A549 (cell line): ENCODE results near the gene LBHD1. TPM values are rescaled to one million over a fixed set of nuclear protein-coding genes. Genes with fewer than 3 reads are reported as not detected.

Experiments used
- ATAC-seq, 2 experiments: fragments of 200-7000 bp in 1 of 2; fragments of >200 bp in 1 of 2; cut with Nextera tagmentation in 1 of 2; cut with Tn5 transposase in 1 of 2; 3 replicates each; pipeline versions ENCODE4 v1.8.0 to v1.9.1; 2018 to 2020; ENCODE audit warnings: mild to moderate bottlenecking in 1 of 2, moderate library complexity in 1 of 2
- CTCF ChIA-PET: fragments of 300-600 bp; sonication (Branson Sonifier 250); formaldehyde crosslinking; extraction: SDS; loops from one replicate; lab custom pipeline; 2021; ENCODE audit warnings: antibody characterized with exemption, inconsistent platforms; lab: Yijun Ruan, JAX
- POLR2A ChIA-PET: fragments of 350-600 bp; formaldehyde crosslinking; extraction: SDS; loops from one replicate; lab custom pipeline; 2021; ENCODE audit warnings: antibody characterized with exemption, inconsistent platforms; lab: Yijun Ruan, JAX
- DNase-seq, 2 experiments: peaks; one replicate each; pipeline versions ENCODE4 v3.0.0 to v3.0.0-alpha.2; 2011 to 2016; ENCODE audit warnings: low read depth in 1 of 2, low spot score in 1 of 2
- FAIRE-seq: peaks from 2 replicates; lab custom pipeline; 2011; peaks lifted over from hg19 to GRCh38; lab: Jason Lieb, UNC
- H3K27ac ChIP-seq, 2 experiments: fragments of >200 bp; sonication (Bioruptor Twin); formaldehyde crosslinking; 3 replicates each; pipeline ENCODE4 v1.5.1; 2016 to 2017
- H3K4me1 ChIP-seq: fragments of >200 bp; sonication (Bioruptor Twin); formaldehyde crosslinking; 3 replicates; pipeline ENCODE4 v1.6.1; 2016
- H3K4me2 ChIP-seq: fragments of >200 bp; sonication (Bioruptor Twin); formaldehyde crosslinking; 3 replicates; pipeline ENCODE4 v1.6.1; 2016
- H3K4me3 ChIP-seq: fragments of >200 bp; sonication (Bioruptor Twin); formaldehyde crosslinking; 3 replicates; pipeline ENCODE4 v1.5.1; 2016
- H3K9me3 ChIP-seq: fragments of >200 bp; sonication (Bioruptor Twin); formaldehyde crosslinking; 3 replicates; pipeline ENCODE4 v1.6.1; 2016
- BHLHE40 ChIP-seq: IDR thresholded peaks from 2 replicates; pipeline ENCODE4 v1.6.1; 2012; ENCODE audit warnings: low read depth, low read length, inconsistent platforms
- CEBPB ChIP-seq, 2 experiments: fragments of >200 bp in 1 of 2; sonication (Bioruptor Twin) in 1 of 2; formaldehyde crosslinking in 1 of 2; IDR thresholded peaks; 2 replicates each; pipeline ENCODE4 v1.6.1; 2012 to 2016
- CHD2 ChIP-seq: fragments of 150-350 bp; IDR thresholded peaks from 2 replicates; pipeline ENCODE4 v1.6.1; 2014; ENCODE audit warnings: low read length; ENCODE audit not compliant: partially characterized antibody
- CHD4 ChIP-seq: fragments of 200-600 bp; sonication (generic); IDR thresholded peaks from 2 replicates; pipeline ENCODE4 v1.6.1; 2016; ENCODE audit warnings: antibody characterized with exemption, mild to moderate bottlenecking, borderline replicate concordance
- E2F6 ChIP-seq: IDR thresholded peaks from 2 replicates; pipeline ENCODE4 v1.6.1; 2012; ENCODE audit warnings: low read depth, borderline replicate concordance
- EHMT2 ChIP-seq: fragments of 200-600 bp; sonication (generic); IDR thresholded peaks from 2 replicates; pipeline ENCODE4 v1.6.1; 2016; ENCODE audit warnings: antibody characterized with exemption, low read depth, mild to moderate bottlenecking, moderate library complexity
- ESRRA ChIP-seq: fragments of 150-350 bp; IDR thresholded peaks from 2 replicates; pipeline ENCODE4 v1.6.1; 2014; ENCODE audit warnings: mild to moderate bottlenecking, low read length, borderline replicate concordance
- FOXS1 ChIP-seq: fragments of 250-450 bp; sonication (Bioruptor Pico); IDR thresholded peaks from 2 replicates; pipeline ENCODE4 v1.5.0; 2020; ENCODE audit warnings: mild to moderate bottlenecking, moderate library complexity
- GATA3 ChIP-seq: IDR thresholded peaks from 2 replicates; pipeline ENCODE4 v1.6.1; 2012; ENCODE audit warnings: borderline replicate concordance
- HDAC2 ChIP-seq: fragments of 200-600 bp; sonication (generic); IDR thresholded peaks from 2 replicates; pipeline ENCODE4 v1.6.1; 2016
- HEYL ChIP-seq: fragments of 250-450 bp; sonication (Bioruptor Pico); IDR thresholded peaks from 2 replicates; pipeline ENCODE4 v1.8.0; 2021; ENCODE audit warnings: mild to moderate bottlenecking, moderate library complexity
- HOXB5 ChIP-seq: fragments of 250-450 bp; sonication (Bioruptor Pico); IDR thresholded peaks from 2 replicates; pipeline ENCODE4 v1.5.0; 2020; ENCODE audit warnings: mild to moderate bottlenecking, moderate library complexity
- JUNB ChIP-seq: fragments of >200 bp; sonication (Bioruptor Twin); formaldehyde crosslinking; IDR thresholded peaks from 2 replicates; pipeline ENCODE4 v1.6.1; 2016
- KDM1A ChIP-seq: fragments of 200-600 bp; sonication (generic); IDR thresholded peaks from 2 replicates; pipeline ENCODE4 v1.6.1; 2016; ENCODE audit warnings: low read depth, mild to moderate bottlenecking
- MAZ ChIP-seq: fragments of 150-350 bp; IDR thresholded peaks from 2 replicates; pipeline ENCODE4 v1.6.1; 2014; ENCODE audit warnings: antibody characterized with exemption, low read depth, low read length, borderline replicate concordance
- MYC ChIP-seq: IDR thresholded peaks from 2 replicates; pipeline ENCODE4 v1.6.1; 2012; ENCODE audit warnings: mild to moderate bottlenecking, inconsistent platforms, low read length, improper control_type of control experiment, borderline replicate concordance
- NFE2L2 ChIP-seq: fragments of 150-350 bp; conservative IDR thresholded peaks from 2 replicates; pipeline ENCODE4 v1.6.1; 2014; ENCODE audit warnings: low read length
- NPAS2 ChIP-seq: fragments of 250-450 bp; sonication (Bioruptor Pico); IDR thresholded peaks from 2 replicates; pipeline ENCODE4 v1.8.0; 2022; ENCODE audit warnings: mild to moderate bottlenecking, moderate library complexity, borderline replicate concordance
- PBX3 ChIP-seq: IDR thresholded peaks from 2 replicates; pipeline ENCODE4 v1.6.1; 2012
- PHF8 ChIP-seq: fragments of 200-600 bp; sonication (generic); IDR thresholded peaks from 2 replicates; pipeline ENCODE4 v1.6.1; 2016; ENCODE audit warnings: low read depth, mild to moderate bottlenecking, antibody characterized with exemption, moderate library complexity, borderline replicate concordance
- POLR2A ChIP-seq: IDR thresholded peaks from 2 replicates; pipeline ENCODE4 v1.6.1; 2012; ENCODE audit warnings: mild to moderate bottlenecking, low read length
- POLR2AphosphoS2 ChIP-seq: conservative IDR thresholded peaks from 2 replicates; pipeline ENCODE4 v1.6.1; 2012; ENCODE audit warnings: low read length, improper control_type of control experiment, inconsistent platforms
- RAD21 ChIP-seq, 2 experiments: fragments of >200 bp in 1 of 2; sonication (Bioruptor Twin) in 1 of 2; formaldehyde crosslinking in 1 of 2; IDR thresholded peaks in 1 of 2; conservative IDR thresholded peaks in 1 of 2; 2 replicates in 1 of 2; 3 replicates in 1 of 2; pipeline ENCODE4 v1.6.1; 2012 to 2018; ENCODE audit warnings: inconsistent platforms in 1 of 2
- REST ChIP-seq: fragments of 200-600 bp; sonication (generic); IDR thresholded peaks from 2 replicates; pipeline ENCODE4 v1.6.1; 2016; ENCODE audit warnings: antibody characterized with exemption, mild to moderate bottlenecking, moderate library complexity
- RNF2 ChIP-seq: fragments of 200-600 bp; sonication (generic); IDR thresholded peaks from 2 replicates; pipeline ENCODE4 v1.6.1; 2016; ENCODE audit warnings: low read depth, mild to moderate bottlenecking, antibody characterized with exemption, moderate library complexity, borderline replicate concordance
- SMC3 ChIP-seq: fragments of >200 bp; sonication (Bioruptor Twin); formaldehyde crosslinking; IDR thresholded peaks from 3 replicates; pipeline ENCODE4 v1.6.1; 2018; ENCODE audit warnings: inconsistent platforms
- SREBF2 ChIP-seq: fragments of 450-650 bp; IDR thresholded peaks from 2 replicates; pipeline ENCODE4 v1.6.1; 2014; ENCODE audit warnings: mild to moderate bottlenecking, moderate library complexity
- TP53 ChIP-seq: fragments of 250-450 bp; sonication (Bioruptor Pico); IDR thresholded peaks from 2 replicates; pipeline ENCODE4 v1.5.0; 2021; ENCODE audit warnings: mild to moderate bottlenecking, moderate library complexity
- ZFP36 ChIP-seq: fragments of 450-650 bp; IDR thresholded peaks from 2 replicates; pipeline ENCODE4 v1.6.1; 2014; ENCODE audit warnings: borderline replicate concordance; ENCODE audit not compliant: partially characterized antibody
- ZSCAN20 ChIP-seq: fragments of 250-450 bp; sonication (Bioruptor Pico); IDR thresholded peaks from 2 replicates; pipeline ENCODE4 v1.8.0; 2022; ENCODE audit warnings: mild to moderate bottlenecking, moderate library complexity
- WGBS: methylation state at CpG from one replicate; pipeline ENCODE4 v1.1.6; 2017; ENCODE audit errors: missing lambda C conversion rate; 5-methylcytosine and 5-hydroxymethylcytosine counted together
- polyA plus RNA-seq, 4 experiments: library from polyadenylated mRNA; depleted of rRNA in 3 of 4; stranded (reverse); fragments of >200 nt; fragmentation: RNase III in 1 of 4; extraction: RNeasy Plus Mini Kit Qiagen cat#74134 plus additional on column Dnase treatment in 1 of 4; gene quantifications; 2 replicates in 3 of 4; 3 replicates in 1 of 4; pipeline ENCODE4 v1.2.3, GENCODE V29; 2011 to 2017
- TF ChIP-seq, protein P1 (sequence below): IDR thresholded peaks from 2 replicates; pipeline ENCODE4 v1.6.1; 2012
- TF ChIP-seq, protein P2 (sequence below): fragments of >200 bp; sonication (Bioruptor Twin); formaldehyde crosslinking; IDR thresholded peaks from 3 replicates; pipeline ENCODE4 v1.6.1; 2016
- TF ChIP-seq, protein P3 (sequence below): fragments of 250-450 bp; sonication (Bioruptor Pico); IDR thresholded peaks from 2 replicates; pipeline ENCODE4 v1.5.0; 2021; ENCODE audit warnings: mild to moderate bottlenecking, moderate library complexity, borderline replicate concordance

LBHD1 gene
- polyA plus RNA-seq, 2 of the 4 experiments (the other 2 are of a cell fraction), result 4.1 to 6.8 TPM

GRCh38 chr11:62665075-62665598 is 6.9 kb downstream of the LBHD1 start, which contains the start of the genes C11orf98 and CSKMT:
Gene C11orf98 (minus strand): TSS chr11:62665210. CDS start chr11:62665169, 41 bp downstream.
Gene CSKMT (plus strand): TSS chr11:62665312. CDS start chr11:62665880, 568 bp downstream.
- POLR2A ChIA-PET, result interaction anchor here (0.6 to 5.5 kb wide), 40 partner anchors 9 to 850 kb away, joined by 3 to 91 read pairs (median 6); partner anchors contain the start of genes B3GAT3, EEF1G, EML3 and GANAB
- DNase-seq (peak; percentile 93 to 97), FAIRE-seq (no peak), ATAC-seq (peak; percentile 89 to 92)
- peak within 1 kb of the TSS; percentile 93 to 96 for H3K27ac ChIP-seq
- CTCF ChIA-PET, result interaction anchor here (0.6 to 1.6 kb wide), 12 partner anchors 7 to 272 kb away, joined by 3 to 6 read pairs (median 3); partner anchors contain the start of genes B3GAT3, LBHD1 and ROM1
- H3K4me1 ChIP-seq, result peaks cover 30% of the 10 kb centered on the region
- H3K4me3 ChIP-seq, result peak within 1 kb of the TSS; percentile 79
- peak within 1 kb of the TSS; percentile 78 for H3K4me2 ChIP-seq
- WGBS, result 3% methylated on average over 43 of the region's 47 CpGs
- no peaks in the 10 kb centered on the region for H3K9me3 ChIP-seq
- TF ChIP-seq, protein P1, sequence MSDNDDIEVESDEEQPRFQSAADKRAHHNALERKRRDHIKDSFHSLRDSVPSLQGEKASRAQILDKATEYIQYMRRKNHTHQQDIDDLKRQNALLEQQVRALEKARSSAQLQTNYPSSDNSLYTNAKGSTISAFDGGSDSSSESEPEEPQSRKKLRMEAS, result peak; percentile 56; the same call in 1 of the 2 replicates
- TF ChIP-seq CHD2, result peak; percentile 46
- no peak for TF ChIP-seq ZSCAN20
- no peak for TF ChIP-seq JUNB
- no peak for TF ChIP-seq NFE2L2
- no peak for TF ChIP-seq SREBF2
- TF ChIP-seq, protein P2, sequence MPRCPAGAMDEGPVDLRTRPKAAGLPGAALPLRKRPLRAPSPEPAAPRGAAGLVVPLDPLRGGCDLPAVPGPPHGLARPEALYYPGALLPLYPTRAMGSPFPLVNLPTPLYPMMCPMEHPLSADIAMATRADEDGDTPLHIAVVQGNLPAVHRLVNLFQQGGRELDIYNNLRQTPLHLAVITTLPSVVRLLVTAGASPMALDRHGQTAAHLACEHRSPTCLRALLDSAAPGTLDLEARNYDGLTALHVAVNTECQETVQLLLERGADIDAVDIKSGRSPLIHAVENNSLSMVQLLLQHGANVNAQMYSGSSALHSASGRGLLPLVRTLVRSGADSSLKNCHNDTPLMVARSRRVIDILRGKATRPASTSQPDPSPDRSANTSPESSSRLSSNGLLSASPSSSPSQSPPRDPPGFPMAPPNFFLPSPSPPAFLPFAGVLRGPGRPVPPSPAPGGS, result peak; percentile 100
- TF ChIP-seq HEYL (CRISPR knock-in tag), result no peak
- TF ChIP-seq POLR2AphosphoS2, result peak; percentile 78; the same call in 1 of the 2 replicates
- no peak for TF ChIP-seq CHD4
- peak; percentile 78; the same call in 1 of the 2 replicates for TF ChIP-seq PHF8
- TF ChIP-seq REST, result peak; percentile 24
- TF ChIP-seq PBX3, result peak; percentile 85
- TF ChIP-seq NPAS2 (CRISPR knock-in tag), result no peak
- TF ChIP-seq ZFP36, result no peak
- TF ChIP-seq HOXB5 (CRISPR knock-in tag), result peak; percentile 48; the same call in 1 of the 2 replicates
- no peak for TF ChIP-seq EHMT2
- TF ChIP-seq, protein P3, sequence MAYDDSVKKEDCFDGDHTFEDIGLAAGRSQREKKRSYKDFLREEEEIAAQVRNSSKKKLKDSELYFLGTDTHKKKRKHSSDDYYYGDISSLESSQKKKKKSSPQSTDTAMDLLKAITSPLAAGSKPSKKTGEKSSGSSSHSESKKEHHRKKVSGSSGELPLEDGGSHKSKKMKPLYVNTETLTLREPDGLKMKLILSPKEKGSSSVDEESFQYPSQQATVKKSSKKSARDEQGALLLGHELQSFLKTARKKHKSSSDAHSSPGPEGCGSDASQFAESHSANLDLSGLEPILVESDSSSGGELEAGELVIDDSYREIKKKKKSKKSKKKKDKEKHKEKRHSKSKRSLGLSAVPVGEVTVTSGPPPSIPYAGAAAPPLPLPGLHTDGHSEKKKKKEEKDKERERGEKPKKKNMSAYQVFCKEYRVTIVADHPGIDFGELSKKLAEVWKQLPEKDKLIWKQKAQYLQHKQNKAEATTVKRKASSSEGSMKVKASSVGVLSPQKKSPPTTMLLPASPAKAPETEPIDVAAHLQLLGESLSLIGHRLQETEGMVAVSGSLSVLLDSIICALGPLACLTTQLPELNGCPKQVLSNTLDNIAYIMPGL (CRISPR knock-in tag), result peak; percentile 81; the same call in 1 of the 2 replicates
- TF ChIP-seq HDAC2, result no peak
- no peak for TF ChIP-seq RNF2
- no peak for TF ChIP-seq GATA3
- no peak for TF ChIP-seq RAD21 (conservative IDR thresholded peaks at IDR 0.05 in 1 of 2, IDR thresholded peaks at IDR 0.05 in 1 of 2)
- TF ChIP-seq ESRRA, result no peak
- no peak for TF ChIP-seq KDM1A
- peak; percentile 14; the same call in 1 of the 2 replicates for TF ChIP-seq E2F6
- no peak for TF ChIP-seq BHLHE40
- TF ChIP-seq SMC3, result no peak
- peak; percentile 96 for TF ChIP-seq TP53 (CRISPR knock-in tag)
- peak; percentile 97 for TF ChIP-seq POLR2A
- no peak for TF ChIP-seq MAZ
- TF ChIP-seq CEBPB (IDR thresholded peaks at IDR 0.05), result no peak
- peak; percentile 61; the same call in 1 of the 2 replicates for TF ChIP-seq MYC
- TF ChIP-seq FOXS1 (CRISPR knock-in tag), result no peak; the same call in 1 of the 2 replicates
